Stomach (tissue), 9 donors: ENCODE measurements around the gene DNAH17. TPM values are rescaled to one million over a fixed set of nuclear protein-coding genes. Genes with fewer than 3 reads are reported as not detected.

ENCODE experiments used
- DNase-seq, 2 donors: peaks; one replicate each; pipeline versions ENCODE4 v3.0.0 to v3.0.0-alpha.2; 2013 to 2019
- H3K27ac ChIP-seq, 5 donors: fragments of 200-600 bp in 4 of 5; sonication (generic) in 4 of 5; one replicate each; pipeline ENCODE4 v1.5.1; 2013 to 2019; ENCODE audit warnings: mild to moderate bottlenecking in 1 of 5, moderate library complexity in 1 of 5
- H3K27me3 ChIP-seq, 3 donors: fragments of 200-600 bp; sonication (generic); one replicate each; pipeline ENCODE4 v1.5.1; 2017 to 2019; ENCODE audit warnings: mixed run types in 1 of 3
- H3K36me3 ChIP-seq, 4 donors: fragments of 200-600 bp; sonication (generic); 1 replicate in 3 of 4; 2 replicates in 1 of 4; pipeline ENCODE4 v1.5.1; 2016 to 2019
- H3K4me1 ChIP-seq, 4 donors: fragments of 200-600 bp; sonication (generic); one replicate each; pipeline ENCODE4 v1.5.1; 2016 to 2019
- H3K4me3 ChIP-seq, 4 donors: fragments of 200-600 bp; sonication (generic) in 3 of 4; one replicate each; pipeline ENCODE4 v1.5.1; 2016 to 2019; ENCODE audit warnings: mild to moderate bottlenecking in 1 of 4
- H3K9me3 ChIP-seq, 4 donors: fragments of 200-600 bp; sonication (generic); one replicate each; pipeline ENCODE4 v1.5.1; 2016 to 2019
- EP300 ChIP-seq: sonication (generic); formaldehyde crosslinking; IDR thresholded peaks from one replicate; pipeline ENCODE4 v1.6.1; 2017; ENCODE audit warnings: antibody characterized with exemption
- POLR2A ChIP-seq, 4 donors: fragments of 450-650 bp; IDR thresholded peaks; one replicate each; pipeline ENCODE4 v1.6.1; 2016; ENCODE audit warnings: antibody characterized with exemption in 4 of 4, control low read depth in 2 of 4, mild to moderate bottlenecking in 1 of 4, moderate library complexity in 1 of 4
- POLR2AphosphoS5 ChIP-seq, 3 donors: sonication (generic); formaldehyde crosslinking; IDR thresholded peaks; one replicate each; pipeline ENCODE4 v1.6.1; 2016; ENCODE audit warnings: antibody characterized with exemption in 3 of 3
- WGBS, 5 donors: extraction: QIAGEN DNeasy Blood & Tissue Kit in 3 of 5; methylation state at CpG; one replicate each; pipeline versions ENCODE4 v1.1.5 to v1.1.7; 2013 to 2018; 5-methylcytosine and 5-hydroxymethylcytosine counted together
- intact Hi-C: fragments of 100-400 bp; cut with DNase I; formaldehyde crosslinking; loops from one replicate; pipeline ENCODE4 v1.15.1; 2023; ENCODE audit warnings: low total_unique reads
- polyA plus RNA-seq, 3 donors: library from polyadenylated mRNA; stranded (reverse); fragments of 200-250 nt; gene quantifications; one replicate each; pipeline ENCODE4 v1.2.3, GENCODE V29; 2013
- total RNA-seq, 5 donors: library from RNA; depleted of rRNA; stranded (reverse); fragments of >200 nt; gene quantifications; one replicate each; pipeline versions ENCODE4 v1.1.0 to v1.2.3, GENCODE V29; 2014 to 2016
- TF ChIP-seq, protein P1 (sequence below), 7 experiments: fragments of 450-650 bp in 4 of 7; fragments of 200-600 bp in 3 of 7; sonication (generic) in 3 of 7; IDR thresholded peaks; one replicate each; pipeline ENCODE4 v1.5.1; 2016 to 2019; ENCODE audit warnings: antibody characterized with exemption in 7 of 7, control low read depth in 2 of 7, mild to moderate bottlenecking in 1 of 7
- donor health status: healthy with polysubstance abuse.
- donor health status: Bipolar disorder and iron deficiency.
- donor health status: healthy.

The DNAH17 gene
- total and polyA plus RNA-seq, 8 donors: 0.03 to 2.4 (median 0.45) TPM; not detected in 5

DNA sequence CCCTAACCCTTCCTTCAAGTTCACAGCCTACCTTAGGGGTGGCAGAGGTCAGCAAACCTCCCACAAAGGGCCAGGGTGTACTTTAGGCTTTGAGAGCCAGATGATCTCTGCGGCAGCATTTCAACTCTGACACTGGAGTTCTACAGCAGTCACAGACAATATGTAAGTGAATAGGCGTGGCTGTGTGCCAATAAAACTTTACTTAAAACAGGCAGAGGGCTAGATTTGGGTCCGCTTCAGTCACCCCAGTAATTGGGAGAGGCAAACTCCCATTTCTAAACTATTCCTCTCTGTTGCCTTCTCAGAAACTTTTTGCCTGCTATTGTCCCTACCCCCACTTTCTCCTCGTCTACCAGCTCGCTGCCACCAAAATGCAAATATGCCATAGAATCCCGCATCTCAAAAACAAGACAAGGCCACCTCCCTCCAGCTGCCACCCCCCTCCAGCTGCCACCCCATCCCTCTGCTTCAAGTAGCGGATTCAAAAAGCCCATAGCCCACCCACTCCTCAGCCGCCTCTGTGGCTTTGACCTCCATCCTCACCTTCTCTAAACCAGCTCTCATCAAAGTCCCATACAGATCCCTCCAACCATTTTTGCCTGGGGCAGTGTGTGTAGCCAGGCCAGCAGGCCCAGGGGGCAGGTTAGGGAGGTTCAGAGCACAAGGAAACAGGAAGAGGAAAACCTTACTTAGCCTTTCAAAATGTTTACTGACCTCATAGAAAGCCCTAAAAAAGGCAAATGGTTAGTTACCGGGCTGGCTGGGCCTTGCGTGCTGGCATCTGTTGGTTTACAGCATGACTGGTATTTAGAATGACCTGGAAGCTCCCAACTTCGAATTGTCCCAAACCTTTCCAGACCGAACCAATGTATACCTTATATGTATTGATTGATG lies 19.9 kb upstream of the DNAH17 start:
- no peak for DNase-seq
- no peaks in the 10 kb centered on the region for H3K9me3 ChIP-seq
- H3K36me3 ChIP-seq: no peaks in the 10 kb centered on the region
- H3K4me1 ChIP-seq: peaks cover 0 to 17% (median 6%) of the 10 kb centered on the region in 4 donors
- TF ChIP-seq POLR2AphosphoS5 (IDR thresholded peaks at IDR 0.05) (no peak), EP300 (no peak), POLR2A (IDR thresholded peaks at IDR 0.05) (no peak)
- TF ChIP-seq, protein P1, sequence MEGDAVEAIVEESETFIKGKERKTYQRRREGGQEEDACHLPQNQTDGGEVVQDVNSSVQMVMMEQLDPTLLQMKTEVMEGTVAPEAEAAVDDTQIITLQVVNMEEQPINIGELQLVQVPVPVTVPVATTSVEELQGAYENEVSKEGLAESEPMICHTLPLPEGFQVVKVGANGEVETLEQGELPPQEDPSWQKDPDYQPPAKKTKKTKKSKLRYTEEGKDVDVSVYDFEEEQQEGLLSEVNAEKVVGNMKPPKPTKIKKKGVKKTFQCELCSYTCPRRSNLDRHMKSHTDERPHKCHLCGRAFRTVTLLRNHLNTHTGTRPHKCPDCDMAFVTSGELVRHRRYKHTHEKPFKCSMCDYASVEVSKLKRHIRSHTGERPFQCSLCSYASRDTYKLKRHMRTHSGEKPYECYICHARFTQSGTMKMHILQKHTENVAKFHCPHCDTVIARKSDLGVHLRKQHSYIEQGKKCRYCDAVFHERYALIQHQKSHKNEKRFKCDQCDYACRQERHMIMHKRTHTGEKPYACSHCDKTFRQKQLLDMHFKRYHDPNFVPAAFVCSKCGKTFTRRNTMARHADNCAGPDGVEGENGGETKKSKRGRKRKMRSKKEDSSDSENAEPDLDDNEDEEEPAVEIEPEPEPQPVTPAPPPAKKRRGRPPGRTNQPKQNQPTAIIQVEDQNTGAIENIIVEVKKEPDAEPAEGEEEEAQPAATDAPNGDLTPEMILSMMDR (IDR thresholded peaks at IDR 0.05): no peak
- WGBS, 5 donors: 79 to 85% (median 82%) methylated on average over 12 of the region's 12 CpGs
- no peaks in the 10 kb centered on the region for H3K27me3 ChIP-seq
- no peak overlapping the region for H3K4me3 ChIP-seq
- intact Hi-C loops: no loop called here
- peak overlapping the region in 1 of 5 donors; percentile 39 for H3K27ac ChIP-seq

DNA sequence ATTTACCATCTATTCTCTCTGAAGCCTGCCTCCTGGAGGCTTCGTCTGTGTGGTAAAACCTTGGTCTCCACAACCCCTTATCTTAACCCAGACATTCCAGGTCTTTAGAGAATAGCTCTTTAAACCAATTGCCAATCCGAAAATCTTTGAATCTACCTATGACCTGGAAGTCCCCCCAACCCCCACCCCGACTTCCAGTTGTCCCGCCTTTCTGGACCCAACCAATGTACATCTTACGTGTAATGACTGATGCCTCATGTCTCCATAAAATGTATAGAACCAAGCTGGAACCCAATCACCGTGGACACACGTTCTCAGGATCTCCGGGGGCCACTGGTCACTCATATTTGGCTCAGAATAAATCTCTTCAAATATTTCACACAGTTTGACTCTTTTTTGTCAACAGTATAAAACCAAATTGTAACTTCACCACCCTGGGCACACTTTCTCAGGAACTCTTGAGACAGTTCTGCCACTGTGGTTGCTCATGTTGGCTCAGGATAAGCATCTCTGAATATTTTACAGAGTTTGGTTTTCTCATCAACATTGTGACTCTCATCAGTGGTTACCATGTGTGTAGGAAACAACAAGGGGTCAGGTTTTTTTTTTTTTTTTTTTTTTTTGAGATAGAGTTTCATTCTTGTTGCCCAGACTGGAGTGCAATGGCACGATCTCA lies 18.1 kb upstream of the DNAH17 start:
- H3K4me1 ChIP-seq: peaks cover 0 to 28% (median 6%) of the 10 kb centered on the region in 4 donors
- H3K27ac ChIP-seq: no peak overlapping the region
- intact Hi-C loops: no loop called here
- no peaks in the 10 kb centered on the region for H3K9me3 ChIP-seq
- TF ChIP-seq POLR2A (IDR thresholded peaks at IDR 0.05) (no peak), POLR2AphosphoS5 (IDR thresholded peaks at IDR 0.05) (no peak), EP300 (no peak)
- TF ChIP-seq, protein P1 (IDR thresholded peaks at IDR 0.05): no peak
- 84 to 90% (median 85%) methylated on average over 9 of the region's 9 CpGs for WGBS, 5 donors
- H3K27me3 ChIP-seq: no peaks in the 10 kb centered on the region
- H3K4me3 ChIP-seq: no peak overlapping the region
- H3K36me3 ChIP-seq: no peaks in the 10 kb centered on the region
- no peak for DNase-seq

DNA sequence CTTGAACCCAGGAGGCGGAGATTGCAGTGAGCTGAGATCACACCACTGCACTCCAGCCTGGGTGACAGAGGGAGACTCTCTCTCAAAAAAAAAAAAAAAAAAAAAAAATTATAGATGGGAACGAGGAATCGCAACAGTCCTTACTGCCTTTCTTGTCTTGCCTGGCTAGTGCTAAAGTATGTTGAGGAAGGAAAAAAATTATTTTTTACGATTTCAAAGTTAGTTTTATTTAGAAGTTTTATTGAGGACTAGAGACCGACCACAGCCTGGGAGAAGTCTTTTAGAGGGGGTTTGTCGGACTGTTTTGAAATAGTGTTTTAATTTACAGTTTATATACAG lies 15.8 kb upstream of the DNAH17 start:
- Histone ChIP-seq H3K27me3 (no peaks in the 10 kb centered on the region), H3K36me3 (no peaks in the 10 kb centered on the region), H3K4me1 (peaks cover 0 to 26% (median 5%) of the 10 kb centered on the region in 4 donors), H3K9me3 (no peaks in the 10 kb centered on the region), H3K27ac (peak overlapping the region in 4 of 5 donors; percentile 52 to 82 (median 68)), H3K4me3 (no peak overlapping the region)
- WGBS, 5 donors: 84 to 94% (median 90%) methylated on average over 6 of the region's 6 CpGs
- DNase-seq: no peak
- TF ChIP-seq, protein P1 (IDR thresholded peaks at IDR 0.05): no peak
- no peak for TF ChIP-seq POLR2AphosphoS5 (IDR thresholded peaks at IDR 0.05)
- intact Hi-C loops: no loop called here

DNA sequence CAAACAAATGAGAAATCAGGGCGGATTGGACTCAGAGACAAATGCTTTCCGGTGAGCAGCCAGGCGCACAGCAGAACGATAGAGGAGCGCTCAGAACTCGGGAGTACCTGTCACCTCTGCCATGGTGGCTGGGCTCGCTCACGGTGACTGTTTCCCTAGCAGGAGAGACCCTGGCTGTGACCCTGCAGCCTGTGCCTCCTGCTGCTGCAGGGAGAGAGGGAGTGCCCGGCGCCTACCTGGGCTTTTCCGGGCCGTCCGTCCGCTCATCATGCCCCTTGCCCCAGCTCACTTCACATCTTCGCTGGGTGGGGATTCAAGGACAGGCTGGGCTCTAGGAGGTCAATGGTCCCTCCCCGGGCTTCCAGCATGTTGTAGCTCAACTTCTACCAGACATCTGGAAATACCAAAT lies 14.1 kb upstream of the DNAH17 start:
- 84 to 94% (median 87%) methylated on average over 14 to 16 of the region's 16 CpGs for WGBS, 5 donors
- H3K9me3 ChIP-seq: no peaks in the 10 kb centered on the region
- peaks cover 0 to 22% (median 3%) of the 10 kb centered on the region in 4 donors for H3K4me1 ChIP-seq
- no peak for DNase-seq
- peaks cover 0 to 6% (median 0%) of the 10 kb centered on the region in 3 donors for H3K27me3 ChIP-seq
- peak overlapping the region in 2 of 5 donors; percentile 78 to 82 for H3K27ac ChIP-seq
- intact Hi-C loops: no loop called here
- H3K36me3 ChIP-seq: no peaks in the 10 kb centered on the region
- no peak overlapping the region for H3K4me3 ChIP-seq
- TF ChIP-seq EP300 (no peak), POLR2AphosphoS5 (IDR thresholded peaks at IDR 0.05) (no peak), POLR2A (IDR thresholded peaks at IDR 0.05) (no peak)
- TF ChIP-seq, protein P1 (IDR thresholded peaks at IDR 0.05): no peak
